ENCODE measurements around the gene KIF23. TPM values are rescaled to one million over a fixed set of nuclear protein-coding genes. Genes with fewer than 3 reads are reported as not detected.

Gene KIF23
- polyA plus RNA-seq, 1 of the 3 experiments (the other 2 are of a cell fraction), result 25.8 TPM

DNA sequence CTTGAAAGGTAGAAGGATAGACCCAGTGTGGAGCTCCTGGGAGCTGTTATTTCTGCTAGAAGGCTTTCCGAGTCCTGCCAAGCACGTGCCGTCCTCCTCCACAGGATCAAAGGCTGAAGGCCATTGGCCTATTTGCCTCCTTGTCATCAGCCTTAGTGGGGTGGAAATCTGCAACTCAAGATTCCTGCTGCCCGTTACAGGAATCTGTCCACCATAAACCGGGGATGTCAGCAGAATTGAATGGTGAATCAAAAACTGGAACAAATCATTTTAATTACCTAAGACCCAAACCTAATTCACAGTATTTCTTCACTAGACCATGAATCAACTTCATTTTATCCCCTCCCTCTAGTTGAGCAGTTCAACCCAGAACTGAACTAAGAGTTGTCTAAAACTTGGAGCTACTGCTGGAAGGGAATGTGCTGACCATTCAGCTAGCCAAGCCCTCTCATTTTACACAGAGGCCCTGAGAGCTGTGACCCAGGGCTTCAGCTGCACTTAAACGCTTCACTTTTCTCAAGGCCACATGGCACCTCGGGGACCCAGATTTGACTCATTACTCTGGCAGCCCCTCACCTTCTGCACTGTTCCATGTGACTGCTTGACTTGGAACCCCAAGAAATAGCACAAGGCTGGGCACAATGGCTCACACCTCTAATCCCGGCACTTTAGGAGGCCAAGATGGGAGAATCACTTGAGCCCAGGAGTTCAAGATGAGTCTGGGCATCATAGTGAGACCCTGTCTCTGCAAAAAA, 36.8 kb upstream of the KIF23 start:
- Histone ChIP-seq H3K27ac (ENCODE audit: low read depth in 2 of 2, low read length in 1 of 2) (no peak overlapping the region), H4K20me1 (ENCODE audit: insufficient read depth) (no peaks in the 10 kb centered on the region), H3K9ac (no peak overlapping the region), H3K4me3 (ENCODE audit: low read depth in 2 of 2, low read length in 1 of 2) (no peak overlapping the region), H3F3A (replicated peaks; ENCODE audit: insufficient read depth) (no peaks in the 10 kb centered on the region), H3K36me3 (replicated peaks in 1 of 2; ENCODE audit: control insufficient read depth in 1 of 2, insufficient read depth in 2 of 2, low read length in 1 of 2) (peaks cover 0 to 8% of the 10 kb centered on the region in 2 experiments), H2AFZ (ENCODE audit: low read depth) (no peak overlapping the region), H3K9me3 (no peaks in the 10 kb centered on the region), H3K79me2 (ENCODE audit: insufficient read depth) (no peaks in the 10 kb centered on the region), H3K9me2 (no peaks in the 10 kb centered on the region), H3K4me1 (ENCODE audit: control insufficient read depth in 1 of 2, insufficient read depth in 2 of 2, low read depth in 1 of 2, low read length in 1 of 2) (peaks cover 0 to 5% of the 10 kb centered on the region in 2 experiments; a peak in 1 of 4 replicates), H3K27me3 (ENCODE audit: insufficient read depth) (no peaks in the 10 kb centered on the region), H3K4me2 (no peak overlapping the region)
- no peak for TF ChIP-seq ELF1 (IDR thresholded peaks at IDR 0.05)
- TF ChIP-seq, protein P1, sequence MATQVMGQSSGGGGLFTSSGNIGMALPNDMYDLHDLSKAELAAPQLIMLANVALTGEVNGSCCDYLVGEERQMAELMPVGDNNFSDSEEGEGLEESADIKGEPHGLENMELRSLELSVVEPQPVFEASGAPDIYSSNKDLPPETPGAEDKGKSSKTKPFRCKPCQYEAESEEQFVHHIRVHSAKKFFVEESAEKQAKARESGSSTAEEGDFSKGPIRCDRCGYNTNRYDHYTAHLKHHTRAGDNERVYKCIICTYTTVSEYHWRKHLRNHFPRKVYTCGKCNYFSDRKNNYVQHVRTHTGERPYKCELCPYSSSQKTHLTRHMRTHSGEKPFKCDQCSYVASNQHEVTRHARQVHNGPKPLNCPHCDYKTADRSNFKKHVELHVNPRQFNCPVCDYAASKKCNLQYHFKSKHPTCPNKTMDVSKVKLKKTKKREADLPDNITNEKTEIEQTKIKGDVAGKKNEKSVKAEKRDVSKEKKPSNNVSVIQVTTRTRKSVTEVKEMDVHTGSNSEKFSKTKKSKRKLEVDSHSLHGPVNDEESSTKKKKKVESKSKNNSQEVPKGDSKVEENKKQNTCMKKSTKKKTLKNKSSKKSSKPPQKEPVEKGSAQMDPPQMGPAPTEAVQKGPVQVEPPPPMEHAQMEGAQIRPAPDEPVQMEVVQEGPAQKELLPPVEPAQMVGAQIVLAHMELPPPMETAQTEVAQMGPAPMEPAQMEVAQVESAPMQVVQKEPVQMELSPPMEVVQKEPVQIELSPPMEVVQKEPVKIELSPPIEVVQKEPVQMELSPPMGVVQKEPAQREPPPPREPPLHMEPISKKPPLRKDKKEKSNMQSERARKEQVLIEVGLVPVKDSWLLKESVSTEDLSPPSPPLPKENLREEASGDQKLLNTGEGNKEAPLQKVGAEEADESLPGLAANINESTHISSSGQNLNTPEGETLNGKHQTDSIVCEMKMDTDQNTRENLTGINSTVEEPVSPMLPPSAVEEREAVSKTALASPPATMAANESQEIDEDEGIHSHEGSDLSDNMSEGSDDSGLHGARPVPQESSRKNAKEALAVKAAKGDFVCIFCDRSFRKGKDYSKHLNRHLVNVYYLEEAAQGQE (IDR thresholded peaks at IDR 0.05; ENCODE audit: low read depth, low read length), result no peak
- TF ChIP-seq MXI1 (IDR thresholded peaks at IDR 0.05; ENCODE audit: low read depth, low read length), result no peak
- no peak for TF ChIP-seq FOXJ3 (CRISPR knock-in tag; IDR thresholded peaks at IDR 0.05)
- TF ChIP-seq GATA2 (CRISPR knock-in tag; IDR thresholded peaks at IDR 0.05), result no peak
- TF ChIP-seq, protein P2, sequence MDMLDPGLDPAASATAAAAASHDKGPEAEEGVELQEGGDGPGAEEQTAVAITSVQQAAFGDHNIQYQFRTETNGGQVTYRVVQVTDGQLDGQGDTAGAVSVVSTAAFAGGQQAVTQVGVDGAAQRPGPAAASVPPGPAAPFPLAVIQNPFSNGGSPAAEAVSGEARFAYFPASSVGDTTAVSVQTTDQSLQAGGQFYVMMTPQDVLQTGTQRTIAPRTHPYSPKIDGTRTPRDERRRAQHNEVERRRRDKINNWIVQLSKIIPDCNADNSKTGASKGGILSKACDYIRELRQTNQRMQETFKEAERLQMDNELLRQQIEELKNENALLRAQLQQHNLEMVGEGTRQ (IDR thresholded peaks at IDR 0.05; ENCODE audit: borderline replicate concordance, low read depth, low read length), result no peak
- no peak for TF ChIP-seq NFIC (IDR thresholded peaks at IDR 0.05; ENCODE audit: borderline replicate concordance)
- TF ChIP-seq, protein P3, sequence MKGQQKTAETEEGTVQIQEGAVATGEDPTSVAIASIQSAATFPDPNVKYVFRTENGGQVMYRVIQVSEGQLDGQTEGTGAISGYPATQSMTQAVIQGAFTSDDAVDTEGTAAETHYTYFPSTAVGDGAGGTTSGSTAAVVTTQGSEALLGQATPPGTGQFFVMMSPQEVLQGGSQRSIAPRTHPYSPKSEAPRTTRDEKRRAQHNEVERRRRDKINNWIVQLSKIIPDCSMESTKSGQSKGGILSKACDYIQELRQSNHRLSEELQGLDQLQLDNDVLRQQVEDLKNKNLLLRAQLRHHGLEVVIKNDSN (IDR thresholded peaks at IDR 0.05; ENCODE audit: borderline replicate concordance, low read depth), result no peak
- TF ChIP-seq, protein P4, sequence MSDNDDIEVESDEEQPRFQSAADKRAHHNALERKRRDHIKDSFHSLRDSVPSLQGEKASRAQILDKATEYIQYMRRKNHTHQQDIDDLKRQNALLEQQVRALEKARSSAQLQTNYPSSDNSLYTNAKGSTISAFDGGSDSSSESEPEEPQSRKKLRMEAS (IDR thresholded peaks at IDR 0.05; ENCODE audit: low read depth), result no peak
- TF ChIP-seq JUND (IDR thresholded peaks at IDR 0.05), result no peak
- no peak for TF ChIP-seq SIN3A (IDR thresholded peaks at IDR 0.05; ENCODE audit: borderline replicate concordance, low read depth, low read length)
- no peak for TF ChIP-seq TCF12 (IDR thresholded peaks at IDR 0.05)
- no peak for TF ChIP-seq FOSL2 (IDR thresholded peaks at IDR 0.05; ENCODE audit: borderline replicate concordance, low read depth)
- TF ChIP-seq CHD2 (IDR thresholded peaks at IDR 0.05; ENCODE audit: low read length, partially characterized antibody), result no peak
- no peak for TF ChIP-seq FOXM1 (IDR thresholded peaks at IDR 0.05; ENCODE audit: low read depth)
- CTCF ChIA-PET, result interaction anchor here (1.3 to 3.0 kb wide), 4 partner anchors 7 to 318 kb away, joined by 3 to 14 read pairs (median 4); no protein-coding TSS in a partner anchor
- 97% methylated on average over 8 of the region's 8 CpGs for WGBS (ENCODE audit: low lambda C conversion rate)
- POLR2A ChIA-PET, result no interaction called here
- DNase-seq, result no peak
